PFSK-1 (cell line): ENCODE measurements around the gene CPA4.

Source experiments
- FOXP2 ChIP-seq: optimal IDR thresholded peaks from 2 replicates; pipeline ENCODE3; 2011; ENCODE audit warnings: borderline replicate concordance, control low read depth, inconsistent platforms; ENCODE audit not compliant: insufficient read depth; ENCODE audit errors: extremely low read length, extremely low read depth
- POLR2AphosphoS5 ChIP-seq: IDR thresholded peaks from 2 replicates; pipeline ENCODE4 v1.6.1; 2012; ENCODE audit warnings: low read depth, mild to moderate bottlenecking, control low read depth, low read length, moderate library complexity
- REST ChIP-seq, 2 experiments: IDR thresholded peaks; 2 replicates each; pipeline versions ENCODE4 v1.6.1 to v1.8.0; 2011 to 2012; ENCODE audit warnings: low read depth in 2 of 2, low read length in 2 of 2, control low read depth in 1 of 2, inconsistent platforms in 1 of 2, mild to moderate bottlenecking in 1 of 2, moderate library complexity in 1 of 2; ENCODE audit not compliant: insufficient read depth in 1 of 2
- SIN3A ChIP-seq: IDR thresholded peaks from 2 replicates; pipeline ENCODE4 v1.6.1; 2012; ENCODE audit warnings: mild to moderate bottlenecking, low read length, moderate library complexity, borderline replicate concordance; ENCODE audit not compliant: insufficient read depth
- TAF1 ChIP-seq: IDR thresholded peaks from 2 replicates; pipeline ENCODE4 v1.6.1; 2012; ENCODE audit warnings: low read length, control low read depth, borderline replicate concordance; ENCODE audit not compliant: insufficient read depth

- TF ChIP-seq POLR2AphosphoS5 (no peak), REST (IDR thresholded peaks at IDR 0.05; ENCODE audit: insufficient read depth in 1 of 2, low read depth in 2 of 2, low read length in 2 of 2) (no peak), TAF1 (no peak), SIN3A (no peak), FOXP2 (no peak)
Observed at GRCh38 chr7:130274983-130275591, 17.9 kb upstream of the CPA4 start.
